D721Med (cell line): ENCODE data around the gene TRIM71.

ENCODE experiments used
- DNase-seq: peaks from one replicate; pipeline ENCODE4 v3.0.0; 2011; ENCODE audit warnings: low spot score; ENCODE audit not compliant: insufficient read length
- FAIRE-seq: peaks from 2 replicates; lab custom pipeline; 2011; peaks lifted over from hg19 to GRCh38; lab: Jason Lieb, UNC
- TF ChIP-seq, protein P1 (sequence below): IDR thresholded peaks from 2 replicates; pipeline ENCODE4 v1.5.1; 2012; ENCODE audit warnings: mild to moderate bottlenecking, control low read depth; ENCODE audit not compliant: insufficient read depth; ENCODE audit errors: missing control alignments

Gene TRIM71

DNA sequence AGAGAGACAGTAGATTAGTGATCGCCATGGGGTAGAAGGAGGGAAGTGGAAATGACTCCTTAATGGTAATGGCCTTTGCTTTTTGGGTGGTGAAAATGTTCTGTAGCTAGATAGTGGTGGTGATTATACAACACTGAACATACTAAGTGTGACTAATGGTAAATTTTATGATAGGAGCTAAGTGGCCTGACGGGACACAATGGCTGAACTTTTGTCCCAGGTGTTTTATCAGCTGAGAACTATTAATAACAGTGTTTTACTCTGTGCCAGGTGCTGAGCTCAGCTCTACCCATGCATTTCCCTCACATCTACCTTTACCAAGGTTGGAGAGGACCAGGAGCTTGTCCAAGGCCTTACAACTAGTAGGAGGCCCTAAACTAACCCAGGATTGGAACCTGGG is 66.8 kb downstream of the TRIM71 start:
- DNase-seq (no peak), FAIRE-seq (no peak)
- TF ChIP-seq, protein P1, sequence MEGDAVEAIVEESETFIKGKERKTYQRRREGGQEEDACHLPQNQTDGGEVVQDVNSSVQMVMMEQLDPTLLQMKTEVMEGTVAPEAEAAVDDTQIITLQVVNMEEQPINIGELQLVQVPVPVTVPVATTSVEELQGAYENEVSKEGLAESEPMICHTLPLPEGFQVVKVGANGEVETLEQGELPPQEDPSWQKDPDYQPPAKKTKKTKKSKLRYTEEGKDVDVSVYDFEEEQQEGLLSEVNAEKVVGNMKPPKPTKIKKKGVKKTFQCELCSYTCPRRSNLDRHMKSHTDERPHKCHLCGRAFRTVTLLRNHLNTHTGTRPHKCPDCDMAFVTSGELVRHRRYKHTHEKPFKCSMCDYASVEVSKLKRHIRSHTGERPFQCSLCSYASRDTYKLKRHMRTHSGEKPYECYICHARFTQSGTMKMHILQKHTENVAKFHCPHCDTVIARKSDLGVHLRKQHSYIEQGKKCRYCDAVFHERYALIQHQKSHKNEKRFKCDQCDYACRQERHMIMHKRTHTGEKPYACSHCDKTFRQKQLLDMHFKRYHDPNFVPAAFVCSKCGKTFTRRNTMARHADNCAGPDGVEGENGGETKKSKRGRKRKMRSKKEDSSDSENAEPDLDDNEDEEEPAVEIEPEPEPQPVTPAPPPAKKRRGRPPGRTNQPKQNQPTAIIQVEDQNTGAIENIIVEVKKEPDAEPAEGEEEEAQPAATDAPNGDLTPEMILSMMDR = no peak

DNA sequence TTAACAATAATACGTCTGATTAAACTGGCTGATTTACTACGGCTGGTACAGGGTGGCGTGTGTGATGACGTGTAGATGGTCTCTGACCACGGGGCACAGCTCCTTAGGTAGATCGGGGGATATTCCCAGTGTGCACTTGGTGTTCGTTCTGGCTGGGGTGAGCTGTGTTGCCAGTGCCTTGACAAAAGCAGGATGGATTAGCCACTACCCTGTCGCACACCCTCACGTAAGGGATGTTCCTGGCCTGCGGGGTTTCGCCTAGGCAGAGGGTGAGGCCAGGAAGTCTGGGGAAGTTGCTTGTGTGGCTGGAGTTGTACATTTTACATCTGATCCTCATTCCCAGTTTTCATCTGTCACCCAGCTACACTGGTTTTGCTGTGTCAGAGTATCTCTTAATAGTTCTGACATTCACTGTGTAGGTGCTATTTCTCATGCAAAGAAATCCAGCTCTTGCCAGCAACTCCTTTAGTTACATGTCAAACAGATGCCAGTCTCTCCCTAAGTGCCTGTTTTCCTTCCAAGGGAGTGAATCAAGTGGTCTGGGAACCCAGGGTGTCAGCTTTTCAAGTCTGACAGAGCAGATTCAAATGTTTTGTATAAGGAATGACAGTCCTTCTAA is 67.6 kb downstream of the TRIM71 start:
- DNase-seq = no peak
- no peak for FAIRE-seq
- TF ChIP-seq, protein P1 = no peak

DNA sequence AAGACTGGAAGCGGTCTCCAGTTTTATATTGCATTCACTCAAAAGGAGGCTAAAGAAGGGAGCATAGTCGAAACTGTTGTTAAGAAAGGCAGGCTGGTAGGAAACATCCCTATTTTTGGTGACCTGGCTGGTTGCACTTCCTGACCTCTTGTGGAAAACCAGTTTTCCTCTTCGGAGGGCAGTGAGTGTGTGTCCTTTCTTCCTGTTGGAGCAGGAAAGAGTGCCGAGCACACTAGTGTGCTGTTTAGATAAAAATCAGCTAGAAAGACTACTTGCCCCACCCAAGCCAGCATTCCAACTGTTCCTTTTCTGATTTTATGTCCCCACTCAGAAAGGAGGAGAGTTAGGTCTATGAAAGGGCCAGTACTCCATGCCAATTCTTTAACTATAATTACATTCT is 68.5 kb downstream of the TRIM71 start:
- no peak for FAIRE-seq
- TF ChIP-seq, protein P1 = no peak
- no peak for DNase-seq

DNA sequence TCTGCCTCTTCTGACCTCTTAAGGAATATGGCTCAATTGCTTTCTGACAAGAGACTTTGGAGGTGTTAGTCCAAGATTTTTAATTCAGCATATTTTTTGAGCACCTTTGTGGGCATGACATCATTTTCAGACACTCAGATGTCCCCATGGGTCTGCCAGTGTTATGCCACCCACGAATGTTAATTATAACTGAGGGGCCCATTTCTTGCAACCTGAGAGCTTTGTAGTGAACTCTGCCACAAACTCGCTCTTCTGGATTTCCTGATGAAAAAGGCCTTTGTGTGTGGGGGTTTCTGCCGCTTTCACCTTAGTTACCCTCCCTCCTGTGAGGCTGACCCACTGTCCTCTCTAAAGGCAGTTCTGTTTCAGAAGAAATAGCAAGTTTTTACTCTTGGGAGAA is 69.1 kb downstream of the TRIM71 start:
- DNase-seq = no peak
- TF ChIP-seq, protein P1 = no peak

DNA sequence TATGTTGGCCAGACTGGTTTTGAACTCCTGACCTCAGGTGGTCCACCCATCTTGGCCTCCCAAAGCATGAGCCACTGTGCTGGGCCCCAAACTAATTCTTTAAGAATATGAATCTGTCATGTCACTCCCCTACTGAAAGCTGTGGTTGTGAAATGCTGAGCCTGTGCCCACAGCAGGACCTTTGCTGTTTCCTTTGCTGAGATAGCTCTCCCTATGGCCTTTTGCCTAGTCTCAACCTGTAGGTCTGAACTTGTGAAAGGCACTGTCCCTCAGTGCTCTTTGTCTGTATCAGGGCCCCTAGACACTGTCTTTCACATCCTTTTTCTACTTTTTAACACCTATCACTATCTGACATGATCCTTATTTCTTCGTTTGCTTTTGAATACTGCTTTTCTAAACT is 70.9 kb downstream of the TRIM71 start:
- DNase-seq (no peak), FAIRE-seq (no peak)
- TF ChIP-seq, protein P1 = no peak

More for the DNA sequence above, 69.1 kb downstream of the TRIM71 start:
- FAIRE-seq = no peak

DNA sequence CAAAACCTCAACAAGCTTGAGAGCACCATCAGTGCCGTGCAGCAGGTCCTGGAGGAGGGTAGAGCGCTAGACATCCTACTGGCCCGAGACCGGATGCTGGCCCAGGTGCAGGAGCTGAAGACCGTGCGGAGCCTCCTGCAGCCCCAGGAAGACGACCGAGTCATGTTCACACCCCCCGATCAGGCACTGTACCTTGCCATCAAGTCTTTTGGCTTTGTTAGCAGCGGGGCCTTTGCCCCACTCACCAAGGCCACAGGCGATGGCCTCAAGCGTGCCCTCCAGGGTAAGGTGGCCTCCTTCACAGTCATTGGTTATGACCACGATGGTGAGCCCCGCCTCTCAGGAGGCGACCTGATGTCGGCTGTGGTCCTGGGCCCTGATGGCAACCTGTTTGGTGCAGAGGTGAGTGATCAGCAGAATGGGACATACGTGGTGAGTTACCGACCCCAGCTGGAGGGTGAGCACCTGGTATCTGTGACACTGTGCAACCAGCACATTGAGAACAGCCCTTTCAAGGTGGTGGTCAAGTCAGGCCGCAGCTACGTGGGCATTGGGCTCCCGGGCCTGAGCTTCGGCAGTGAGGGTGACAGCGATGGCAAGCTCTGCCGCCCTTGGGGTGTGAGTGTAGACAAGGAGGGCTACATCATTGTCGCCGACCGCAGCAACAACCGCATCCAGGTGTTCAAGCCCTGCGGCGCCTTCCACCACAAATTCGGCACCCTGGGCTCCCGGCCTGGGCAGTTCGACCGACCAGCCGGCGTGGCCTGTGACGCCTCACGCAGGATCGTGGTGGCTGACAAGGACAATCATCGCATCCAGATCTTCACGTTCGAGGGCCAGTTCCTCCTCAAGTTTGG is 72.9 kb downstream of the TRIM71 start:
- TF ChIP-seq, protein P1 = no peak
- DNase-seq (no peak), FAIRE-seq (no peak)

DNA sequence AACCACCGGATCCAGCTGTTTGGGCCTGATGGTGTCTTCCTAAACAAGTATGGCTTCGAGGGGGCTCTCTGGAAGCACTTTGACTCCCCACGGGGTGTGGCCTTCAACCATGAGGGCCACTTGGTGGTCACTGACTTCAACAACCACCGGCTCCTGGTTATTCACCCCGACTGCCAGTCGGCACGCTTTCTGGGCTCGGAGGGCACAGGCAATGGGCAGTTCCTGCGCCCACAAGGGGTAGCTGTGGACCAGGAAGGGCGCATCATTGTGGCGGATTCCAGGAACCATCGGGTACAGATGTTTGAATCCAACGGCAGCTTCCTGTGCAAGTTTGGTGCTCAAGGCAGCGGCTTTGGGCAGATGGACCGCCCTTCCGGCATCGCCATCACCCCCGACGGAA is 73.6 kb downstream of the TRIM71 start:
- TF ChIP-seq, protein P1 = no peak
- no peak for FAIRE-seq

More for the DNA sequence above, 73.6 kb downstream of the TRIM71 start:
- no peak for DNase-seq
